Neural progenitor cell (in vitro differentiated cells): ENCODE measurements around the gene PCNX3.

Source experiments
- EZH2 ChIP-seq: fragments of 200-600 bp; sonication (generic); IDR thresholded peaks from 2 replicates; pipeline ENCODE4 v1.6.1; 2017; ENCODE audit warnings: antibody characterized with exemption, mild to moderate bottlenecking, moderate library complexity
- TF ChIP-seq, protein P1 (sequence below): fragments of 200-600 bp; sonication (generic); IDR thresholded peaks from 2 replicates; pipeline ENCODE4 v1.5.1; 2017; ENCODE audit warnings: antibody characterized with exemption, mild to moderate bottlenecking

DNA sequence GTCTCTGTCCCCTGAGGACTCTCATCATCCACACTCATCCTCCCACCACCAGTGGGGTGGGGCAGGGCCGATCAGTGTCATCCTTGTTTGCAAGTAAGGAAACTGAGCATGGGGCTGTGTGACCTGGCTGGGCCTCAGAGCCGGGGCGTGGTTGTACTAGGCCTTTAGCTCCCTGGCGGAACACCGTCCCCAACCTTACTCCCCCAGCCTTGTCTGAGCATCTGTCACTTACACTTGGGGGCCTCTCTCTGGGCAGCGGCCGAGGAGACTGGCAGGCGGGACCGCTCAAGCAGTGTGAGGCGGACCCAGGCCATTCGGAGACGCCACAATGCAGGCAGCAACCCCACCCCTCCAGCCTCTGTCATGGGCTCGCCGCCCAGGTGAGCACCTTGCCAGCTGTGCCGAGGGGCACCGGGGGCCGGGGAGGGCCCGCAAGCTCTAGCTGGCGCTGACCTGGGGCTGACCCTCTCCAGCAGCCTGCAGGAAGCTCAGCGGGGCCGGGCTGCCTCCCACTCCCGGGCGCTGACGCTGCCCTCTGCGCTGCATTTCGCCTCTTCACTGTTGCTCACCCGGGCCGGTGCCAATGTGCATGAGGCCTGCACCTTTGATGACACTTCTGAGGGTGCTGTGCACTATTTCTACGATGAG, 3.8 kb downstream of the PCNX3 start:
- TF ChIP-seq, protein P1, sequence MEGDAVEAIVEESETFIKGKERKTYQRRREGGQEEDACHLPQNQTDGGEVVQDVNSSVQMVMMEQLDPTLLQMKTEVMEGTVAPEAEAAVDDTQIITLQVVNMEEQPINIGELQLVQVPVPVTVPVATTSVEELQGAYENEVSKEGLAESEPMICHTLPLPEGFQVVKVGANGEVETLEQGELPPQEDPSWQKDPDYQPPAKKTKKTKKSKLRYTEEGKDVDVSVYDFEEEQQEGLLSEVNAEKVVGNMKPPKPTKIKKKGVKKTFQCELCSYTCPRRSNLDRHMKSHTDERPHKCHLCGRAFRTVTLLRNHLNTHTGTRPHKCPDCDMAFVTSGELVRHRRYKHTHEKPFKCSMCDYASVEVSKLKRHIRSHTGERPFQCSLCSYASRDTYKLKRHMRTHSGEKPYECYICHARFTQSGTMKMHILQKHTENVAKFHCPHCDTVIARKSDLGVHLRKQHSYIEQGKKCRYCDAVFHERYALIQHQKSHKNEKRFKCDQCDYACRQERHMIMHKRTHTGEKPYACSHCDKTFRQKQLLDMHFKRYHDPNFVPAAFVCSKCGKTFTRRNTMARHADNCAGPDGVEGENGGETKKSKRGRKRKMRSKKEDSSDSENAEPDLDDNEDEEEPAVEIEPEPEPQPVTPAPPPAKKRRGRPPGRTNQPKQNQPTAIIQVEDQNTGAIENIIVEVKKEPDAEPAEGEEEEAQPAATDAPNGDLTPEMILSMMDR: no peak
- TF ChIP-seq EZH2: no peak
